Epidermal melanocyte (primary cell): ENCODE results near the gene CFAP65.

Source experiments
- DNase-seq: peaks from one replicate; pipeline ENCODE4 v3.0.0; 2011; ENCODE audit warnings: low spot score; ENCODE audit not compliant: insufficient read length

CFAP65 gene

GRCh38 chr2:218970894-218971293 is 70.4 kb downstream of the CFAP65 start:
- DNase-seq, result no peak

GRCh38 chr2:218964041-218964771 is 77.1 kb downstream of the CFAP65 start:
- no peak for DNase-seq

GRCh38 chr2:218963601-218964000 is 77.7 kb downstream of the CFAP65 start:
- DNase-seq, result no peak

GRCh38 chr2:218962859-218963492 is 78.3 kb downstream of the CFAP65 start:
- DNase-seq, result peak; percentile 66

- no peak for DNase-seq
Observed at GRCh38 chr2:218961651-218962570, 79.4 kb downstream of the CFAP65 start.

GRCh38 chr2:218961229-218961628 is 80.1 kb downstream of the CFAP65 start:
- no peak for DNase-seq

GRCh38 chr2:218960309-218961165 is 80.8 kb downstream of the CFAP65 start:
- DNase-seq, result no peak

GRCh38 chr2:218959761-218960308 is 81.5 kb downstream of the CFAP65 start:
- no peak for DNase-seq

GRCh38 chr2:218959141-218959731 is 82.1 kb downstream of the CFAP65 start, which contains the start of gene CDK5R2:
TSS of gene CDK5R2 (plus strand) at chr2:218959666. CDS start at chr2:218959821, 155 bp downstream.
- DNase-seq, result peak; percentile 89

- no peak for DNase-seq
Observed at GRCh38 chr2:218958276-218958675, 83.0 kb downstream of the CFAP65 start.

GRCh38 chr2:218957671-218958070 is 83.6 kb downstream of the CFAP65 start:
- DNase-seq, result no peak

GRCh38 chr2:218956039-218956438 is 85.3 kb downstream of the CFAP65 start:
- no peak for DNase-seq

- no peak for DNase-seq
Observed at GRCh38 chr2:218954541-218955300, 86.6 kb downstream of the CFAP65 start.

- no peak for DNase-seq
Observed at GRCh38 chr2:218953366-218953954, 87.9 kb downstream of the CFAP65 start.
